ENCODE results near the gene CCDC12.

Gene CCDC12

GRCh38 chr3:46972396-46972795 lies 4.1 kb downstream of the CCDC12 start:
- Histone ChIP-seq H3K79me2 (ENCODE audit: insufficient read depth, low read length) (peaks cover 91% of the 10 kb centered on the region), H3K27ac (ENCODE audit: low read length) (no peak overlapping the region), H3K4me1 (ENCODE audit: insufficient read depth, low read length) (peaks cover 35% of the 10 kb centered on the region), H3K4me3 (ENCODE audit: low read depth in 1 of 2, low read length in 2 of 2) (no peak overlapping the region), H3K36me3 (ENCODE audit: insufficient read depth, low read length) (peaks cover 55% of the 10 kb centered on the region), H3K9me3 (ENCODE audit: insufficient read depth, low read length, severe bottlenecking) (no peaks in the 10 kb centered on the region), H4K20me1 (ENCODE audit: insufficient read depth, low read length) (peaks cover 76% of the 10 kb centered on the region), H3K9ac (ENCODE audit: low read depth, low read length) (no peak overlapping the region), H3K27me3 (ENCODE audit: insufficient read depth, low read length, poor library complexity) (no peaks in the 10 kb centered on the region), H3K4me2 (ENCODE audit: insufficient read depth, low read length) (no peak overlapping the region), H2AFZ (ENCODE audit: low read depth, low read length) (no peak overlapping the region)
- TF ChIP-seq CTCF (IDR thresholded peaks at IDR 0.05; ENCODE audit: borderline replicate concordance, extremely low read depth, low read length, poor library complexity, severe bottlenecking) (no peak), EZH2 (IDR thresholded peaks at IDR 0.05; ENCODE audit: borderline replicate concordance, low read depth, low read length, severe bottlenecking) (no peak)
- no peak for DNase-seq
- no peak for ATAC-seq (ENCODE audit: insufficient read depth, low read depth)

- Histone ChIP-seq H3K79me2 (ENCODE audit: insufficient read depth, low read length) (peaks cover 96% of the 10 kb centered on the region), H3K9ac (ENCODE audit: low read depth, low read length) (no peak overlapping the region), H3K4me1 (ENCODE audit: insufficient read depth, low read length) (peaks cover 29% of the 10 kb centered on the region), H3K4me2 (ENCODE audit: insufficient read depth, low read length) (no peak overlapping the region), H3K9me3 (ENCODE audit: insufficient read depth, low read length, severe bottlenecking) (no peaks in the 10 kb centered on the region), H3K27me3 (ENCODE audit: insufficient read depth, low read length, poor library complexity) (no peaks in the 10 kb centered on the region), H3K4me3 (ENCODE audit: low read depth in 1 of 2, low read length in 2 of 2) (no peak overlapping the region), H3K36me3 (ENCODE audit: insufficient read depth, low read length) (peaks cover 61% of the 10 kb centered on the region), H3K27ac (ENCODE audit: low read length) (no peak overlapping the region), H2AFZ (ENCODE audit: low read depth, low read length) (no peak overlapping the region), H4K20me1 (ENCODE audit: insufficient read depth, low read length) (peaks cover 83% of the 10 kb centered on the region)
- no peak for TF ChIP-seq CTCF (IDR thresholded peaks at IDR 0.05; ENCODE audit: borderline replicate concordance, extremely low read depth, low read length, poor library complexity, severe bottlenecking)
- TF ChIP-seq EZH2 (IDR thresholded peaks at IDR 0.05; ENCODE audit: borderline replicate concordance, low read depth, low read length, severe bottlenecking) = no peak
- DNase-seq (no peak), ATAC-seq (ENCODE audit: insufficient read depth, low read depth) (no peak)
These were observed 4.8 kb downstream of the CCDC12 start for GRCh38 chr3:46971742-46972141.

GRCh38 chr3:46971151-46971550 lies 5.4 kb downstream of the CCDC12 start:
- H3K9me3 ChIP-seq (ENCODE audit: insufficient read depth, low read length, severe bottlenecking) = no peaks in the 10 kb centered on the region
- H3K36me3 ChIP-seq (ENCODE audit: insufficient read depth, low read length) = peaks cover 65% of the 10 kb centered on the region
- H2AFZ ChIP-seq (ENCODE audit: low read depth, low read length) = no peak overlapping the region
- H3K79me2 ChIP-seq (ENCODE audit: insufficient read depth, low read length) = peaks cover 98% of the 10 kb centered on the region
- DNase-seq (no peak), ATAC-seq (ENCODE audit: insufficient read depth, low read depth) (no peak)
- H3K27ac ChIP-seq (ENCODE audit: low read length) = no peak overlapping the region
- H3K4me2 ChIP-seq (ENCODE audit: insufficient read depth, low read length) = no peak overlapping the region
- H3K27me3 ChIP-seq (ENCODE audit: insufficient read depth, low read length, poor library complexity) = no peaks in the 10 kb centered on the region
- peaks cover 29% of the 10 kb centered on the region for H3K4me1 ChIP-seq (ENCODE audit: insufficient read depth, low read length)
- no peak overlapping the region for H3K4me3 ChIP-seq (ENCODE audit: low read depth in 1 of 2, low read length in 2 of 2)
- TF ChIP-seq CTCF (IDR thresholded peaks at IDR 0.05; ENCODE audit: borderline replicate concordance, extremely low read depth, low read length, poor library complexity, severe bottlenecking) (no peak), EZH2 (IDR thresholded peaks at IDR 0.05; ENCODE audit: borderline replicate concordance, low read depth, low read length, severe bottlenecking) (no peak)
- H3K9ac ChIP-seq (ENCODE audit: low read depth, low read length) = no peak overlapping the region
- H4K20me1 ChIP-seq (ENCODE audit: insufficient read depth, low read length) = peaks cover 87% of the 10 kb centered on the region

All from DND-41 (cell line).